SW480 (cell line): Measurements from ENCODE around the gene GRID1.

ENCODE experiments used
- DNase-seq: peaks from one replicate; pipeline ENCODE4 v3.0.0-alpha.2; 2016; ENCODE audit warnings: low spot score

The GRID1 gene

GRCh38 chr10:86366033-86366901 lies at the start of gene GRID1:
GRID1 (minus strand) TSS chr10:86366795.
- DNase-seq, result no peak

- no peak for DNase-seq
These were observed 49.0 kb upstream of the GRID1 start for GRCh38 chr10:86415583-86415982.

- no peak for DNase-seq
These were observed 48.5 kb upstream of the GRID1 start for GRCh38 chr10:86415116-86415515.

- no peak for DNase-seq
These were observed 46.6 kb upstream of the GRID1 start for GRCh38 chr10:86413046-86413728.

GRCh38 chr10:86411852-86412560 lies 45.4 kb upstream of the GRID1 start:
- DNase-seq, result no peak

- no peak for DNase-seq
These were observed 44.8 kb upstream of the GRID1 start for GRCh38 chr10:86411281-86411841.

- DNase-seq, result no peak
These were observed 44.0 kb upstream of the GRID1 start for GRCh38 chr10:86410542-86411124.

GRCh38 chr10:86409183-86409582 lies 42.6 kb upstream of the GRID1 start:
- DNase-seq, result no peak

GRCh38 chr10:86403183-86403797 lies 36.7 kb upstream of the GRID1 start:
- DNase-seq, result no peak

GRCh38 chr10:86402283-86402941 lies 35.8 kb upstream of the GRID1 start:
- DNase-seq, result no peak

GRCh38 chr10:86401588-86402282 lies 35.1 kb upstream of the GRID1 start:
- no peak for DNase-seq

GRCh38 chr10:86400705-86401587 lies 34.4 kb upstream of the GRID1 start:
- peak; percentile 44 for DNase-seq

- peak; percentile 92 for DNase-seq
These were observed 33.5 kb upstream of the GRID1 start for GRCh38 chr10:86399879-86400704.

GRCh38 chr10:86399514-86399878 lies 32.9 kb upstream of the GRID1 start:
- no peak for DNase-seq

- no peak for DNase-seq
These were observed 30.5 kb upstream of the GRID1 start for GRCh38 chr10:86397120-86397519.

- DNase-seq, result no peak
These were observed 27.4 kb upstream of the GRID1 start for GRCh38 chr10:86393862-86394455.

GRCh38 chr10:86393362-86393761 lies 26.8 kb upstream of the GRID1 start:
- no peak for DNase-seq

GRCh38 chr10:86392723-86393094 lies 26.1 kb upstream of the GRID1 start:
- no peak for DNase-seq
